NOMO-1 treated with dmso at 0.1 percent for 144 hours (cell line): ENCODE results near the gene TNNC1.

Experiments used
- DNase-seq: peaks from one replicate; lab custom pipeline; 2025; ENCODE audit not compliant: unreplicated experiment; lab: John Stamatoyannopoulos, UW

The TNNC1 gene

GRCh38 chr3:52443791-52444687, 9.8 kb downstream of the TNNC1 start:
- no peak for DNase-seq

- DNase-seq, result no peak
Measured at GRCh38 chr3:52443268-52443610, 10.6 kb downstream of the TNNC1 start.

GRCh38 chr3:52442409-52443267, 11.2 kb downstream of the TNNC1 start:
- DNase-seq, result no peak

GRCh38 chr3:52441772-52442332, 12.0 kb downstream of the TNNC1 start:
- DNase-seq, result no peak

GRCh38 chr3:52441091-52441771, 12.6 kb downstream of the TNNC1 start:
- DNase-seq, result no peak

GRCh38 chr3:52440671-52441070, 13.2 kb downstream of the TNNC1 start:
- DNase-seq, result no peak

- no peak for DNase-seq
Measured at GRCh38 chr3:52440249-52440551, 13.6 kb downstream of the TNNC1 start.

GRCh38 chr3:52439426-52440248, 14.2 kb downstream of the TNNC1 start:
- DNase-seq, result no peak

GRCh38 chr3:52438579-52439425, 15.0 kb downstream of the TNNC1 start:
- DNase-seq, result no peak

- no peak for DNase-seq
Measured at GRCh38 chr3:52438104-52438376, 15.8 kb downstream of the TNNC1 start.

GRCh38 chr3:52437326-52438103, 16.3 kb downstream of the TNNC1 start:
- no peak for DNase-seq

- no peak for DNase-seq
Measured at GRCh38 chr3:52436500-52437149, 17.2 kb downstream of the TNNC1 start.

GRCh38 chr3:52435246-52436101, 18.4 kb downstream of the TNNC1 start:
- no peak for DNase-seq

GRCh38 chr3:52434491-52435115, 19.2 kb downstream of the TNNC1 start:
- DNase-seq, result no peak

- no peak for DNase-seq
Measured at GRCh38 chr3:52433996-52434479, 19.8 kb downstream of the TNNC1 start.

- no peak for DNase-seq
Measured at GRCh38 chr3:52433328-52433995, 20.4 kb downstream of the TNNC1 start.
